ENCODE results near the gene SHF.

The SHF gene

DNA sequence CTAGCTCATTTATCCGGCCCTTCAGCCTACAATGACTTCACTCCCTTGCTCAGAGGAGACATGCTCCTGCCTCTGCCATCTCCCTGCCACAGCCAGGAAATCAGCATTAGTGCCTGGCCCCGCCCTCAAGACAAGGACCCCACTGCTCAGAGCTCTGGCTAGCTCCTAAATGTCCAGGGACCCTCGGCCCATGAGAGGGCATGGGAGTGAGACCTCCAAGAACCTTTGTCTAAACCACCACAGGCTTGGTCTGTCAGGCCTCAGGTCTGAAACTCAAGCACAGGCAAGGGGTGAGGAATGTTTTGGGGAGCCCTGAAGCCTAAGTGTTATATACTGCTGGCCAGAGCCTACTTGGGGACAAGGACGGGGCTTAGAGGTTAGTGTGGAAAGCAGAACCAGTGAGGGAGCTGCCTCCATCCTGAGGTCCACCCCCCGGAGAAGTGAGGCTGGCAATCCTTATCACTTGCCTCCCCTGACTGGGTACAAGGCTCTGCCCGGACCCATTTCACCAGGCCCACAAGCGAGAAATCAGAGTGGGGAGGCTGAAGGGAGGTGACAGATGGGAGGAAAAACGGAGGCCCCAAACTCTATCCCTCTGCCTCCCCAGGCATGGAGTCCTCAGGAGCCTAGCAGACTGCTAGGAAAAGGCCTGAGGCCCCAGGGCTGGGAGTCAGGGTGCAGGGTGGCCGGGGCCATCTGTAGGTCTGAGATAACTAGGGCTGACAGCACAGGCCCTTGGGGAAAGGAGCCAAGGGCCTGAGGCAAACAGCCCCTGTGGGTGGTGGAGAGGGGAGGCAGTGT, 18.8 kb downstream of the SHF start:
- no peak for DNase-seq

- DNase-seq = no peak
Observed at GRCh38 chr15:45168286-45168685, 19.5 kb downstream of the SHF start.

DNA sequence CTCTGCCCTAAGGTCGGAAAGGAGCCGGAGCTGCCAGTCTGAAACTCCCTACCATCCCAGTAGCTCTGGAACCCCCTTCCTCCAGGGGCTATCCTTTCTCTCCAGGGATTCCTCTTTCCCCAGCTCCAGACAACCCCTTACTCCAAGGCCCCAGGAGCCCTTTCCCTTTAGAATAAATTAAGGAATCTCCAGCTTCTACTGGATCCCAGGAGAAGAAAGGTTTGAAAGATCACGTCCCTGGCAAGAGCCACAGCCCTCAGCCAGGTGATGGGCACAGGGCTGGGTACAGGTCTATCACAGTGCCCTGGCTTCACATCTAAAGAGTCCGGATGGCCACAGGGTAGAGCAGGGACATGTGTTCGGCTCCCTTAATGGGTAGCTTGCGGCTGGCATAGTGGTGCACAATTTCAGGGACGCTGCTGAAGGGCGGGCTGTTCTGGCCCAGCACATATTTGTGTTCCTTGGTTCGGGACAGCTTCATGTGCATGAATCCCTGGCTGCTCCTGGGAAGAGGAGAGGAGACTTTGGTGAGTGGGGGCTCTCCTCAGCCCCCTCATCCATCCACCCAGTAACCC, 20.0 kb downstream of the SHF start:
- no peak for DNase-seq

DNA sequence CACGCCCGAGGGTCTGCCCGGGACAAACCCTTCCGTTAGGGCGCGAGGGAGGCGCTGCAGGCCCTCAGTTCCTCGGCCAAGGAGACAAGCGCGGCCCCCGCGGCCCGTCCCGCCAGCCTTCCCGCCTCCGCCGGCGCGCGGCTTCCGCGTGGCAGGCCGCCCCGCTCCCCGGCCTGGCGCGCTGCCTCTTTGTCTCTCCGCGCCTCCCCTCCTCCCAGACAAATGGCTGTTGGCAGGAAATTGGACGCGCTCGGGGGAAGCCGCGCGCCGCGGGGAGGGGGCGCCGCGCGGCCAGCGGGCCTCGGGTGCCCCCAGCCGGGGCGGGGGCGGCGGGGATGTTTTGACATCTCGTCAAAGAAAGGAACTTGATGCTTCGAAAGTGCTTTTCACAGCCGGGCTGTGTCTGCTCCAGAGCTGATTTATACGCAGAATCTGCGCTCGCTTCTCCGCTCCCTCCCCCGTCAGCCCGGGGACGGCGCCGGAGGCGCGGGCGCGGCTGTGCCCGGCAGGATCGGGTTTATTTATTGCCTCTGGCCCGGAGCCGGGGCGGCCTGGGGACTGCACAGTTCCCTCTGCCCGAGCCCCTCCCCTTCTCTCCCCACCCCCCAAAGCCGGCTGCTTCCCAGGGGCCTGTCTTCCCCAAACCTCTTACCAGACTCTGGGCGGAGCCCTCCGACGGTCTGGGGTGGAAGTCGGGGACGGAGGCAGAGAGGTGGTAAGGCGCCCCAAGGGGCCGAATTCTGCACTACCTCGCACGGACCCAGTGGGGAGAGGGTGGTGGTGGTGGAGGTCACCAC, 20.7 kb downstream of the SHF start:
- peak; percentile 82 for DNase-seq

DNA sequence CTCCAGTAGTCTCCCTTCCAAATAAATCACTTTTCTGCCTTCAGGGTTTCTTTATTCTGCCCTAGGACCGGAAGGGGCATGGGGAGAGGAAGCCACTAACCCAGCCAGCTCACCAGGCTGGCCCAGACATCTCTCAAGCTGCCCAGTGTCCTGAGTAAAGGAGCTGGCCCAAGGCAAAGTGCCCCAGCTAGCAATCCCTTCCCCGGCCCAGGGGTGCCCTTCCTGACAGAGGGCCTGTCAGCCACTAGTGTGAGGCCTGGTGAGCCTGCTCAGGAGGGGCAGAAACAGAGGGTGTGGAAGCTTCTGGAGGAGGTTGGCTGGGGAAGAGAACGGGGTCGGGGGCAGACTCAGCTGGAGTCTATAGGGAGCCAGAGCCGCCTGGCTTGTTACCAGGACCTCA, 22.2 kb downstream of the SHF start:
- DNase-seq = no peak

- no peak for DNase-seq
Observed at GRCh38 chr15:45164914-45165313, 22.9 kb downstream of the SHF start.

- no peak for DNase-seq
Observed at GRCh38 chr15:45163508-45163856, 24.3 kb downstream of the SHF start.

GRCh38 chr15:45162771-45163507, 24.8 kb downstream of the SHF start:
- peak; percentile 68 for DNase-seq

- DNase-seq = no peak
Observed at GRCh38 chr15:45161666-45162065, 26.1 kb downstream of the SHF start.

DNA sequence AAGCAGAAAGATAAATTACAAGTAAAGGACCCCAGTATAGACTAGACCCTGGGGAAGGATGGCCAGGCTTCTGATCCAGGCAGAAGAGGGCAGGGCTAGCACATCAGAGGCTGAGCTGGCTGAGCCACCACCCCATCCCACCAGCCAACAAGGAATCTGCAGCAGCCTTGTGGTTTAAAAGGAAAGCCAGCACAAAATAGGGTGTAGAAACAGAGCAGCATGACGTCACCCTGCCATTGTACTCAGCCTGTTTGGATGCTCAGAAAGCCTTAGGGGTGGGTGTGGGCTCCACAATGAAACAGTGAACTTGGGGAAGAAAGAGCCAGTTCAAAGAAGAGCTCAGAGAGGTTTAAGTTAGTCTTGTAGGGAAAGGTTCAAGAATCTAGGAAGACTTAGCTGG, 29.8 kb downstream of the SHF start:
- DNase-seq = no peak

GRCh38 chr15:45156744-45157455, 30.9 kb downstream of the SHF start:
- no peak for DNase-seq

DNA sequence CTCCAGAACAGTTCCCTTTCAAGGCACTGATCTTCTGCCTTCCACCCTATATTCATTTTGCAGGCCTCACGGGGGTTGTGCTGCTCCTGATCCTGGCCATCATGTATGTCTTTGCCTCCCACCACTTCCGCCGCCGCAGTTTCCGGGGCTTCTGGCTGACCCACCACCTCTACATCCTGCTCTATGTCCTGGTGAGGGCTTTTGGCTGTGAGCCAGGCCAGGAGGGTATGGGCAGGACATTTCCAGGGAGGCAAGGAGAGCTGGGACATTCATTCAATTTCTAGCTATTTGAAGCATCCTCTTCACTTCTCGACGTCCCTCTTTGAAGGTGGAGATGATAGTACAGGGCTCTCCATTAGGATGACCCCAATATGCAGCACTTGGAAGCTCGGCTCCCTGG, 32.0 kb downstream of the SHF start:
- no peak for DNase-seq

GRCh38 chr15:45151998-45152828, 35.6 kb downstream of the SHF start:
- DNase-seq = no peak

DNA sequence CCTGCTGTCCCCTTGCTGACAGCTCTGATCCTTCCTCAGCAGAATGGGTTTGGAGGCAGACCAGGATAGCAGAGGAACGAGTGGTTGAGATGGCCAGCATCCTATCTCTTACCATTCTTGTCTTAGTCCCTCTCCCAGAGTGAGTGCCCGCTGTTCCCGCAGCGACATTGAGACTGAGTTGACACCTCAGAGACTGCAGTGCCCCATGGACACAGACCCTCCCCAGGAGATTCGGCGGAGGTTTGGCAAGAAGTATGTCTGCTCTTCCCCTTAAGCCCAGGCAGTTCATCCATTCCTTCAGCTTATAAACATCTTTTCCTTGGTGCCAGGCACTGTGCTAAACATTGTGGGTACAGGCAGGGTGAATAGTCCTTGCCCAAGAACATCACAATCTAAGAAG, 36.8 kb downstream of the SHF start:
- DNase-seq = no peak

DNA sequence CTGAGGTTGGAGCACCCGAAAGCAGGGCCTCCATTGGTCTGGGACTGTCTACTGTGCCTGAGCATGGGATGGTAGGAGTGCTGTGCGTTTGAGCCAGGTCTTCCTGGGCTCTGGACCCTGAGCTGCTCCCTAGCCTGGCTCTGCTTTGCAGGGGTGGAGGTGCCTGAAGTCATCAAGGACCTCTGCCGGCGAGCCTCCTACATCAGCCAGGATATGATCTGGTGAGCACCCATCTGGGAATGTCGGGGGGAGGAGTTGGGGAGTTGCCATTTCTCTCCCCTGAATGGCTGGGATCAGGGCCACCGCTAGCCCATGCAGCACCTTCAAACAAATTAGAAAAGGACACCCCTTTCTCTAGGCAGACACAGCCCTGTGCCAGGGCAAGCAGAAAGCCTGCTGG, 37.3 kb downstream of the SHF start:
- no peak for DNase-seq

GRCh38 chr15:45149060-45149459, 38.7 kb downstream of the SHF start:
- DNase-seq = no peak

DNA sequence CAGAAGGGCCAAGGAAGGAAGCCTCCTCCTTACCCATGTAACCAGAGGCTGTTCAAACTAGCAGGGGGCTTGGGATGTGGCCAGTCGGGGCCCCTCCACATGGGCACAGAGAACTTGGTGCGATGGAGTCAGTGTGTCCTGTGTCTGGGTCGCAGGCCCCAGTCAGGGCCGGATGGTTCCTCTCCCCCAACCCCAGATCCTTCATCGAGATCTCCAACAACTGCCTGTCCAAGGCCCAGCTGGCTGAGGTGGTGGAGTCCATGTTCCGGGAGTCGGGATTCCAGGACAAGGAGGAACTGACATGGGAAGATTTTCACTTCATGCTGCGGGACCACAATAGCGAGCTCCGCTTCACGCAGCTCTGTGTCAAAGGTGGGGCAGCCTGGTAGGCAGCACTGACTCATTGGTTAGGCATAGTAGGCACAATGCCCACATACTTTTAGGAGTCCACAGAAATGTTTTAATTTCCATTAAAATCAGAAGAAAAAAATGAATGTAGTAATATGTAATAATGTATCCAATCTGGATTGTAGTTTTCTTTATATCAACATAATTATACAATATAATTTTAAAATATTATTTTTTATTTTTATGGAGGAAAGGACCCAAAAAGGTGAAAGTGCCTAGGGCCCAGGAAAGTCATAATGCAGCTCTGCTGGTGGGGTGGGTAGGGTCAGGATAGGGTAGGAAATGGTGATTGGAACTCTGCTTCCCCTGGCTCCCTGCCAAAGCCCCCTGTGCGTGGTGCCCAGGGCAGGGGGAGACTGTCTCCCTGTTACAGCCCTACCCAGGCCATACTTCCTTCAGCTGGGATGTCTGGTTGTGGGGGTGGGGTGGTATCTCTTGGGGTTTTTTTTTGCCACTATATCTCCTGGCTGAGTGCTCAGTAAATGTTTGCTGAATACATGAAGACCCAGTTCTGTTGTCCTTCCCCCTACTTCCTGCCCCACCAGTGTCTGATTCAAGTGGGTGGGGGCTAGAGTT, 39.4 kb downstream of the SHF start:
- DNase-seq = no peak

GRCh38 chr15:45147606-45148005, 40.2 kb downstream of the SHF start:
- no peak for DNase-seq

DNA sequence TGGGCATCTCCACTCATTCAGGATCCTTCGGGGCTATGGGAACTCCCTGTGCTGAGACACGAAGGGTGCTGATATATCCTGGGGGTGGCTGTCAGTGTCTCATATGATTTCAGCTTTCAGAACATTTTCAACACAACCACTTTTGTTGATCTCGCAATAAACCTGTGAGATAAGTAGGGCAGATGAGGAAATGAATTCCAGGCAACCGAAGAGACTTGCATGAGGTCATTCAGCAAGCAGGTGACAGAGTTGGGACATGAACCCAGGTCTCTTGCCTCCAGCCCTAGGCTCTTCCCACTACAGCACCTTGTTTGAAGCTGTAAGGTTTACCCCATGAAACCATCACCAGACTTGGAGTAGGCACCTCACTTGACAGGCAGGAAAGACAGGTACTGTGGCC, 41.4 kb downstream of the SHF start:
- DNase-seq = no peak

DNA sequence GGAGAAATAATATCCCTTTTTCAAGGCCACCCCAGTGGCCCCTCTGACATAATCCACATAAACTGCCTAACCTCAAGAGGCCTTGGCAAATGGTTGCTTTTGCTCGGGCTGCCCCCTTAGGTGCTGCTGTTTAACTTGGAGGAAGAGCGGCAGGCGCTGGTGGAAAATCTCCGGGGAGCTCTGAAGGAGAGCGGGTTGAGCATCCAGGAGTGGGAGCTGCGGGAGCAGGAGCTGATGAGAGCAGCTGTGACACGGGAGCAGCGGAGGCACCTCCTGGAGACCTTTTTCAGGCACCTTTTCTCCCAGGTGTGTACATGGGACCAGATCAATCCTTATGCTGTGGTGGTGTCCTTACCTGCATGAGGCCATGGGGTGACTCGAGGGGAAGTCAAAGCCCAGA, 43.0 kb downstream of the SHF start:
- DNase-seq = no peak

DNA sequence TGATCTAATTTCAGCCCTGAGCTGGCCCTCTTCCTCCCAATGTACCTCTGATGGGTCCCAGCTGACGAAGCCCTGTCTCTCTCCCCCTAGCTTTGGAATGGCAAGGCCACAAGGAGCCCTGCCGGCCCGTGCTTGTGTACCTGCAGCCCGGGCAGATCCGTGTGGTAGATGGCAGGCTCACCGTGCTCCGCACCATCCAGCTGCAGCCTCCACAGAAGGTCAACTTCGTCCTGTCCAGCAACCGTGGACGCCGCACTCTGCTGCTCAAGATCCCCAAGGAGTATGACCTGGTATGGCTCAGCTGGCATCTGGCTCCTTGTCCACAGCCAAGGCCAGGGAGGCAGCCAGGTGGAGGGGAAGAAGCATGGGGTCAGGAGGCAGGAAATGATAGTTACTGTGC, 43.8 kb downstream of the SHF start:
- DNase-seq = no peak

All from GDM1 (cell line).